Endothelial cell of umbilical vein (primary cell): ENCODE results near the gene STK11IP.

Experiments used
- FOS ChIP-seq: IDR thresholded peaks from 2 replicates; pipeline ENCODE4 v1.6.1; 2011; ENCODE audit warnings: mild to moderate bottlenecking, low read length, moderate library complexity, borderline replicate concordance; ENCODE audit not compliant: insufficient read depth
- POLR2A ChIP-seq: IDR thresholded peaks from 2 replicates; pipeline ENCODE4 v1.6.1; 2012; ENCODE audit warnings: low read depth, mild to moderate bottlenecking, control low read depth, low read length
- POLR2AphosphoS5 ChIP-seq: IDR thresholded peaks from 2 replicates; pipeline ENCODE4 v1.6.1; 2012; ENCODE audit warnings: low read depth, mild to moderate bottlenecking, control low read depth, low read length, moderate library complexity; ENCODE audit not compliant: insufficient read depth
- TF ChIP-seq, protein P1 (sequence below), 2 donors: IDR thresholded peaks; 1 replicate in 1 of 2; 2 replicates in 1 of 2; pipeline ENCODE4 v1.5.1; 2011; ENCODE audit warnings: low read length in 2 of 2, mild to moderate bottlenecking in 2 of 2, moderate library complexity in 2 of 2, control low read depth in 1 of 2, inconsistent platforms in 1 of 2, low read depth in 1 of 2; ENCODE audit not compliant: insufficient read depth in 1 of 2; ENCODE audit errors: extremely low read depth in 1 of 2

DNA sequence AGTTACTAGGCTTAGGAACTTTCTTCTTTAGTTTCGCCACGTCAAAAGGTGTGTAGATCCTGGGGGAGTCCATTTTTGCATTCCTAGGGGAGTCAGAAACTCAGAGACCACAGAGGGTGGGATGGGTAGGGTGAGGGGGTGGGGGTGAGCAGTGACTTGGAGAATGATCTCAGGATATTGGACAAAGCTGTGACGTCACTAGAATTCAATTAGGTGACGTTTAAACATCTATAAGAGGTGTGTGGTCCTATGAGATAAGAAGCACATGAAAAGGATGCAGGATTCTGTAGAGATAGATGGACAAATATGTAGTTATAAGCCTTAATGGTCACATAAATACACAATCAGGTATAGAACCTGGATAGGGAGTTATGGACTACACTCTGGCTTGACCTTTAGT is 51.3 kb downstream of the STK11IP start:
- TF ChIP-seq, protein P1, sequence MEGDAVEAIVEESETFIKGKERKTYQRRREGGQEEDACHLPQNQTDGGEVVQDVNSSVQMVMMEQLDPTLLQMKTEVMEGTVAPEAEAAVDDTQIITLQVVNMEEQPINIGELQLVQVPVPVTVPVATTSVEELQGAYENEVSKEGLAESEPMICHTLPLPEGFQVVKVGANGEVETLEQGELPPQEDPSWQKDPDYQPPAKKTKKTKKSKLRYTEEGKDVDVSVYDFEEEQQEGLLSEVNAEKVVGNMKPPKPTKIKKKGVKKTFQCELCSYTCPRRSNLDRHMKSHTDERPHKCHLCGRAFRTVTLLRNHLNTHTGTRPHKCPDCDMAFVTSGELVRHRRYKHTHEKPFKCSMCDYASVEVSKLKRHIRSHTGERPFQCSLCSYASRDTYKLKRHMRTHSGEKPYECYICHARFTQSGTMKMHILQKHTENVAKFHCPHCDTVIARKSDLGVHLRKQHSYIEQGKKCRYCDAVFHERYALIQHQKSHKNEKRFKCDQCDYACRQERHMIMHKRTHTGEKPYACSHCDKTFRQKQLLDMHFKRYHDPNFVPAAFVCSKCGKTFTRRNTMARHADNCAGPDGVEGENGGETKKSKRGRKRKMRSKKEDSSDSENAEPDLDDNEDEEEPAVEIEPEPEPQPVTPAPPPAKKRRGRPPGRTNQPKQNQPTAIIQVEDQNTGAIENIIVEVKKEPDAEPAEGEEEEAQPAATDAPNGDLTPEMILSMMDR (IDR thresholded peaks at IDR 0.05; ENCODE audit: extremely low read depth in 1 of 2, insufficient read depth in 1 of 2, low read depth in 1 of 2, low read length in 2 of 2): no peak
- TF ChIP-seq POLR2A (no peak), POLR2AphosphoS5 (no peak), FOS (no peak)
